GM12874 (cell line): ENCODE results near the gene FGF18.

Experiments
- TF ChIP-seq, protein P1 (sequence below): IDR thresholded peaks from 2 replicates; pipeline ENCODE4 v1.5.1; 2011; ENCODE audit warnings: low read depth, mild to moderate bottlenecking, control low read depth, low read length, moderate library complexity; ENCODE audit not compliant: insufficient read depth

The FGF18 gene

DNA sequence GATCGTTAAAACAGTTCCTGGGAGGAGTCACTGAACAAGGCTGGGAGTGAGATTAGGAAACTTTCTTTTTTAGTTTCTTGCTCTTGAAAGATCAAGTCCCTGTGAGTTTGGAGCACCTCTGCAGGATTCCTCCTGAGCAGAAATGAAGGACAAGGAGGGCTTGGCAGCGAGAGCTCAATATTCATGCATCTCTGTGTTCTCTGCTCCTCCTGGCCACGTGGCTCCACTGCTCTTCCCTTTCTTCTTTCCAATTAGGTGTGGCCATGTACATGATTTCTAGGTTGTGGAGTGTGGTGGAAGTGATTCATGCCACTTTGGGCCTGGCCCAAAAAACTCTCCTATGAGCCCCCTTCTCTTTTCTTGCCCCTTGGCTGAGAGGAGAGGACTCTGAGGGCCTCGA lies 67.2 kb downstream of the FGF18 start:
- TF ChIP-seq, protein P1, sequence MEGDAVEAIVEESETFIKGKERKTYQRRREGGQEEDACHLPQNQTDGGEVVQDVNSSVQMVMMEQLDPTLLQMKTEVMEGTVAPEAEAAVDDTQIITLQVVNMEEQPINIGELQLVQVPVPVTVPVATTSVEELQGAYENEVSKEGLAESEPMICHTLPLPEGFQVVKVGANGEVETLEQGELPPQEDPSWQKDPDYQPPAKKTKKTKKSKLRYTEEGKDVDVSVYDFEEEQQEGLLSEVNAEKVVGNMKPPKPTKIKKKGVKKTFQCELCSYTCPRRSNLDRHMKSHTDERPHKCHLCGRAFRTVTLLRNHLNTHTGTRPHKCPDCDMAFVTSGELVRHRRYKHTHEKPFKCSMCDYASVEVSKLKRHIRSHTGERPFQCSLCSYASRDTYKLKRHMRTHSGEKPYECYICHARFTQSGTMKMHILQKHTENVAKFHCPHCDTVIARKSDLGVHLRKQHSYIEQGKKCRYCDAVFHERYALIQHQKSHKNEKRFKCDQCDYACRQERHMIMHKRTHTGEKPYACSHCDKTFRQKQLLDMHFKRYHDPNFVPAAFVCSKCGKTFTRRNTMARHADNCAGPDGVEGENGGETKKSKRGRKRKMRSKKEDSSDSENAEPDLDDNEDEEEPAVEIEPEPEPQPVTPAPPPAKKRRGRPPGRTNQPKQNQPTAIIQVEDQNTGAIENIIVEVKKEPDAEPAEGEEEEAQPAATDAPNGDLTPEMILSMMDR: no peak

DNA sequence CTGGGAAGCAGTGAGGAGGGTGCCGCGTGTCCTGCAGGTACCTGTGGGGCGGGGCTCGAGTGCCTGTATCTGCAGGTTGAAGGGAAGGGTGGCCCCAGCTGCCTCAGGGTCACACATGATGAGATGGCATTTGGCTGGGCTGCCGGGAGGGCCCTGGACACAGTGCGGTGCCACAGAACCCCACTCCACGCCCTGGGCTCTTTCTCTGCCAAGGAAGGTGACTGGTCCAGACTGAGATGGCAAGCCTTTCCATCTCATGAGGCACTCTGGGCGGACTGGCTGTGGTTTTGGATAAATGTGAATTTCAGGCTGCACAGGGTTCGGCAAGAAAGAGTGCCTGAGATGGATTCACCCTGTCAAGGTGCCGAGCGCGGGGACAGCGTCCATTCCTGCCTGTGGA lies 69.4 kb downstream of the FGF18 start:
- TF ChIP-seq, protein P1: no peak

DNA sequence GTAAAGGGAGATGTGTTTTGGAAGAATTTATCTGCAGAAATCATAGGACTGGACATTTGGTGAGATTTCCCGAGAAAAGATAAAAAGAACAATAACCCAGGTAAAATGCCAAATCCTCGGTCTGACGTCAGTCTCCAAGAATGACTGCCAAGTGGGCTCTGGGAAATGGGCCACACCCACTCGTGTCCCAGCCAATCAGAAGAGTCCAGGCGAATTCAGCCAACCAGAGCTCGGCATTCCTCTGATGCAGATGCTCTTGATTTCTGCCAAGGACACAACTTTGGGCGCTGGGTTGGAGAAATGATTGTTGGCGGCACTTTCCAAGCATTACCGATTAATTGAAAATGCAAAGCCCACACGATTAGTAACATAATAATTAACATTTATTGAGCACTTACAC lies 73.3 kb downstream of the FGF18 start:
- TF ChIP-seq, protein P1: no peak

DNA sequence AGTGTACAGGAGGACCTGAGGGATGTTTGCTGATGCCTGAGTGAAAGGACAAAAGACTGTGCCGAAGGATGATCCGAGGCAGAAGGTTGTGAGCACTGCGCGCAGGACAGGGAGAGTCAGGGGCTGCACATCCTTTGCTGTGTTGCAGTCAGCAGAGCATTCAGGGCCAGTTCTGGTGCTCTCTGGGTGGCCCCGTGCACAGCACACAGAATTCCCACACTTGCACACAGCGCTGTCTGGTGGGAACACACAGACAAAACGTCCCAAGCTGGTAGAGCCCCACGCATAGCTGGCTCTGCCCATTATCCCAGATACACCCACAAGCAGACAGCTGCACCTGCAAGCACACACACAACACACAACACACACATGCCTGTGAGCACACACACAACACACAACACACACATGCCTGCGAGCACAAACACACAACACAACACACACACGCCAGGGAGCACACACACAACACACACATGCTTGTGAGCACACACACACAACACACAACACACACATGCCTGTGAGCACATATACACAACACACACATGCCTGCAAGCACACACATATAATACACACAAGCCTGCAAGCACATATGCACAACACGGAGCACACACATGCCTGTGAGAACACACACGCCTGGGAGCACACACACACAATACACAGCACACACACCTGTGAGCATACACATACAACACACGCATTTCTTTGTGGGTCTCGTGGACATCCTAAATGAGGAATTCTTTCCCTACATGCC lies 74.4 kb downstream of the FGF18 start:
- TF ChIP-seq, protein P1: no peak

DNA sequence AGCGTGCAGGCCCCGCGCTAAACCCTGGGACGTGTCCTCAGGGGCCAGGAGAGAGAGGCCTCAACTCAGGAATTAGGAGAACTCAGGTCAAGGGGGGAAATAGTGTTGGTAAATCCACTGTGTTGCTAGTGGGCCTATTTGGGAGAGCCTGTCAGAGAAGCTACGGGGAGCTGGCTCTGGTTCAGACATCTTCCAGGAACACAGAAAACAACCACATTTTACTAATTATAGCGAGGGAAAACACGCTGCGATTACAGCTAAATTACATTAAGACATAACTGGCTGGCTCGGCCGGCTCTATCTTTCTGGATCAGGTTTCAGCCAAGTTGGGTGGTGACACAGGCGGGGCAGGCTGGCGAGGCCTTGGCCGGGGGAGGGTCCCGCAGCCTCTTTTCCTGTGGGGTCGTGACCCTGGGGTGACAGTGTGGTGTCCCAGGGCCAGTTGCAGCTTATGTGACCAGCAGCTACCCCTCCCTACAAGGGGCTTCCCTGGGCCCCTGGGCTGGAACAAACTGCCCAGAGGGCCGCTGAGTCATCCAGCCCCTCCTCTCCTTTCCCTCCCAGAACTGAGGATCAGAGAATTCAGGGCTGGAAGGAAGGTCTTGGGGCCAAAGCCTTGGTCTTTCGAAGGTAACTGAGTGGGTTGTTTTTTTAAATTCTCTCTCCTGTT lies 75.1 kb downstream of the FGF18 start:
- TF ChIP-seq, protein P1: no peak

DNA sequence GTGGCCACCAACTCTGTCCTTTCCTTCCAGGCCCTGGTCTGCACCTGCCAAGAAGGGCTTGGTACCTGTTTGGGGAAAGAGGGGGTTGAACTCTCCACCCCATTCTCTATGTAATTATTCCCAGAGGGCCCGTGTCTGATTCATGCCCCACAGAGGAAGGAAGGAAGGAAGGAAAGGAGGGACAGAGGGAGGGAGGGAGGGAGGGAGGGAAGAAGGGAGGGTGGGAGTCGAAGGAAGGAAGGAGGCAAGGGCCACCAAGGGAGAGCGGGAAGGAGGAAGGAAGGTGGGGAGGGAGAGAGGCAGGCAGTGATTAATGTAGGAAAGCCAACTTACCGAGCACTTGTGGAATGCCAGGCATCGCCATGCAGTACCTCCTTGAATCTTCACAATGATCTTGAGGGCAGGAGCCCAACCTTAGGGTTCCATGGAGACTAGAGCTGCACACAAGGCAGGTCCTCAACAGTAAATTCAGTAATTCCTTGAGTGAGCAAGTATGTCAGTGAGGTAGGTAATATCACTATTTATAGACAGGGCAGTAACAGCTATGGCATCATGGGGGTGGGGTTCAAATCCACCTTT lies 75.8 kb downstream of the FGF18 start:
- TF ChIP-seq, protein P1: no peak

DNA sequence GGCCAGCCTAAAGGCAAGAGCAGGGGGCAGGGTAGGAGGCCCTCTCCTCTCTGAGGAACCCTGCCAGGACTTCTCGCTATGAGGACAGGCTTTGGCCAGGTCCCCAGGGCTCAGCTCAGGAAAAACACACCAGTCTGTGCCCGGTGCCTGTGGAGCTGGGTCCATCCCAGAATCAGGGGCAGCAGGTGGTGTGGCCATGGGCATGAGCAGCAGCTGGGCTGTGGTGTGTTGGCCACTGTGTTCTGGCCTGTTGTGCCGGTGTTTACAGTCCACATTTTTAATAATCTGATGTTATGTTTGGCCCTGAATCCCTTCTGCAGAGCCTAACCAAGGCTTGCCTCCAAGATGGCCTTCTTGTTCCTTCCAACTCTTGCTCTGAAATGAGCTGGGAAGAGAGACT lies 77.0 kb downstream of the FGF18 start:
- TF ChIP-seq, protein P1: no peak
